Measurements from ENCODE around the gene MUTYH. TPM values are rescaled to one million over a fixed set of nuclear protein-coding genes. Genes with fewer than 3 reads are reported as not detected.
A peak's percentile ranks its signal among the peaks of the same experiment; 100 is the strongest.

MUTYH gene
- total and polyA plus RNA-seq, 7 donors = 15.7 to 24.6 (median 22.4) TPM

GRCh38 chr1:45327644-45328515 is 12.4 kb downstream of the MUTYH start:
- H3K9me3 ChIP-seq = no peaks in the 10 kb centered on the region
- WGBS, 2 donors = 42 to 56% methylated on average over 19 of the region's 19 CpGs
- intact Hi-C loops (cut with DNase I) = no loop called here
- peaks cover 0 to 7% (median 0%) of the 10 kb centered on the region in 3 donors for H3K27me3 ChIP-seq
- no peak for DNase-seq
- TF ChIP-seq POLR2A (IDR thresholded peaks at IDR 0.05) (no peak), POLR2AphosphoS5 (IDR thresholded peaks at IDR 0.05) (no peak), EP300 (IDR thresholded peaks at IDR 0.05) (no peak)
- H3K4me1 ChIP-seq = peaks cover 0 to 17% (median 15%) of the 10 kb centered on the region in 4 donors
- peak overlapping the region in 3 of 4 donors; percentile 49 to 57 (median 56) for H3K4me3 ChIP-seq
- peaks cover 1 to 41% (median 19%) of the 10 kb centered on the region in 4 donors for H3K36me3 ChIP-seq
- H3K27ac ChIP-seq = no peak overlapping the region

DNA sequence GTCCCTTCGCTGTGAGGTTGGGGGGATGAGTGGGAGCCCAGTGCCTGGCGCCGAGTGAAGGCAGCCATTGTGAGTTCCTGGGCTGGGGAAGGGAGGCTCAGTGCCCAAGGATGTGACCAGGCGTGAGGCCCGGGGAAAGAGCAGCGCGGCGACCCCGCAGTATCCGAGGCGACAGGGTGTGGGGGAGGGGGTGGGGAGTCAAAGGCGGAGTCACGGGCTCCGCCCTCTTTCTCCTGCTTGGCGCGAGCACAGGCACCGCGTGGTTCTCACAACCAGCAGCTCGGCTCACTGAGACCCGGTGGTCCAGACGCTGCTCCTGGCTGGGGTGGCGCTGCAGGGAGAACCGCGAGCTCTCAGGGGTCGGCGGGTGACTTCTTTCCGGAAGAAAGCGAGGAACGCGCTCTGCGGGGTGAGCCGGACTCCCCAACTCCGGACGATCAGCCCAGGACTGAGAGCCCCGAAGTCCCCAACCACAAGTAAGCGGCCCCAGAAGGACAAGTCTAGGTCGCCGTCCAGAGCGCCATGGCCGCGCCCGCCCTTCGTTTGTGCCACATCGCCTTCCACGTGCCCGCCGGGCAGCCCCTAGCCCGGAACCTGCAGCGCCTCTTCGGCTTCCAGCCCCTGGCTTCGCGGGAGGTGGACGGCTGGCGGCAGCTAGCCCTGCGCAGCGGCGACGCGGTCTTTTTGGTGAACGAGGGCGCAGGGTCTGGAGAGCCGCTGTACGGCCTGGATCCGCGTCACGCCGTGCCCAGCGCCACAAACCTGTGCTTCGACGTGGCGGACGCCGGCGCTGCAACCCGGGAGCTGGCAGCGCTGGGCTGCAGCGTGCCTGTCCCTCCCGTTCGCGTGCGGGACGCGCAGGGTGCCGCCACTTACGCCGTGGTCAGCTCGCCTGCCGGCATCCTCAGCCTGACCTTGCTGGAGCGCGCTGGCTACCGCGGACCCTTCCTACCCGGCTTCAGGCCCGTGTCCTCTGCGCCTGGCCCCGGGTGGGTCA is 13.3 kb downstream of the MUTYH start, which contains the start of gene HPDL:
Gene HPDL (plus strand): TSS at position 269 of the 997 bp plus-strand sequence. CDS start 254 bp downstream, at position 523.
- intact Hi-C loops (cut with DNase I) = no loop called here

DNA sequence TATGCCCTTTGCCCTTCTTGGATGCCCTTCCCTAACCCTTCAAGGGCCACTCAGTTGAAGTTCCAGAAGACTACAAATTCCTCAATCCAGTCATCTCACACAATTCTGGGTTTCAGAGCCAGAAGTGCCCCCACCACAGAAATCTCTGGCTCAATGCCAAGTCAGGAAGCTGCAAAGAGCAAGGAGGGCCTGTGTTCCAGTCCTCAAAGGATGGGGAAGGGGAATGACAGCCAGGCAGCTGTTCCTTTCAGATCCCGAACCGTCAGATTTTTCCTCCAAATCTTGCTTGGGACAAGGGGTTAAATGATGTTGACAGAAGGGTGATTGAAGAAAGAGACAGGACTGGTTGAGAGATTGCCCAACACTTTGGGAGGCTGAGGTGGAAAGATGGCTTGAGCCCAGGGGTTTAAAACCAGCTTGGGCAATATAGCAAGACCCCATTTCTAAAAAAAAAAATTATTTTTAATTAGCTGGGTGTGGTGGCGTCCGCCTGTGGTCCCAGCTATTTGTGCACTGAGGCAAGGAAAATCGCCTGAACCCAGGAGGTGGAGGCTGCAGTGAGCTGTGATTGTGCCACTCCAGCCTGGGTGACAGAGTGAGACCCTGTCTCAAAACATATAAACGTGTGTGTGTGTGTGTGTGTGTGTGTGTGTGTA is 14.3 kb downstream of the MUTYH start:
- H3K4me3 ChIP-seq = peak overlapping the region; percentile 38 to 57 (median 52)
- no peak for DNase-seq
- no peak for TF ChIP-seq POLR2A (IDR thresholded peaks at IDR 0.05)
- peaks cover 0 to 7% (median 0%) of the 10 kb centered on the region in 3 donors for H3K27me3 ChIP-seq
- no peaks in the 10 kb centered on the region for H3K9me3 ChIP-seq
- 54 to 65% methylated on average over 6 of the region's 6 CpGs for WGBS, 2 donors
- peaks cover 0 to 17% (median 15%) of the 10 kb centered on the region in 4 donors for H3K4me1 ChIP-seq
- peaks cover 0 to 22% (median 2%) of the 10 kb centered on the region in 4 donors for H3K36me3 ChIP-seq
- peak overlapping the region in 1 of 4 donors; percentile 44 for H3K27ac ChIP-seq
- intact Hi-C loops (cut with DNase I) = no loop called here

More for the DNA sequence above, 13.3 kb downstream of the MUTYH start, which contains the start of gene HPDL:
- Histone ChIP-seq H3K27ac (peak within 1 kb of the TSS in 2 of 4 donors; percentile 9 to 44), H3K4me3 (peak within 1 kb of the TSS; percentile 38 to 57 (median 52)), H3K9me3 (no peaks in the 10 kb centered on the region), H3K4me1 (peaks cover 0 to 17% (median 15%) of the 10 kb centered on the region in 4 donors), H3K27me3 (peaks cover 0 to 7% (median 0%) of the 10 kb centered on the region in 3 donors), H3K36me3 (peaks cover 0 to 32% (median 12%) of the 10 kb centered on the region in 4 donors)
- 7 to 8% methylated on average over 96 of the region's 96 CpGs for WGBS, 2 donors
- DNase-seq = peak; percentile 84
- TF ChIP-seq POLR2A (IDR thresholded peaks at IDR 0.05) (no peak), POLR2AphosphoS5 (IDR thresholded peaks at IDR 0.05) (peak in 1 of 4 donors; percentile 5), EP300 (IDR thresholded peaks at IDR 0.05) (no peak)
- TF ChIP-seq, protein P1, sequence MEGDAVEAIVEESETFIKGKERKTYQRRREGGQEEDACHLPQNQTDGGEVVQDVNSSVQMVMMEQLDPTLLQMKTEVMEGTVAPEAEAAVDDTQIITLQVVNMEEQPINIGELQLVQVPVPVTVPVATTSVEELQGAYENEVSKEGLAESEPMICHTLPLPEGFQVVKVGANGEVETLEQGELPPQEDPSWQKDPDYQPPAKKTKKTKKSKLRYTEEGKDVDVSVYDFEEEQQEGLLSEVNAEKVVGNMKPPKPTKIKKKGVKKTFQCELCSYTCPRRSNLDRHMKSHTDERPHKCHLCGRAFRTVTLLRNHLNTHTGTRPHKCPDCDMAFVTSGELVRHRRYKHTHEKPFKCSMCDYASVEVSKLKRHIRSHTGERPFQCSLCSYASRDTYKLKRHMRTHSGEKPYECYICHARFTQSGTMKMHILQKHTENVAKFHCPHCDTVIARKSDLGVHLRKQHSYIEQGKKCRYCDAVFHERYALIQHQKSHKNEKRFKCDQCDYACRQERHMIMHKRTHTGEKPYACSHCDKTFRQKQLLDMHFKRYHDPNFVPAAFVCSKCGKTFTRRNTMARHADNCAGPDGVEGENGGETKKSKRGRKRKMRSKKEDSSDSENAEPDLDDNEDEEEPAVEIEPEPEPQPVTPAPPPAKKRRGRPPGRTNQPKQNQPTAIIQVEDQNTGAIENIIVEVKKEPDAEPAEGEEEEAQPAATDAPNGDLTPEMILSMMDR (IDR thresholded peaks at IDR 0.05) = no peak

DNA sequence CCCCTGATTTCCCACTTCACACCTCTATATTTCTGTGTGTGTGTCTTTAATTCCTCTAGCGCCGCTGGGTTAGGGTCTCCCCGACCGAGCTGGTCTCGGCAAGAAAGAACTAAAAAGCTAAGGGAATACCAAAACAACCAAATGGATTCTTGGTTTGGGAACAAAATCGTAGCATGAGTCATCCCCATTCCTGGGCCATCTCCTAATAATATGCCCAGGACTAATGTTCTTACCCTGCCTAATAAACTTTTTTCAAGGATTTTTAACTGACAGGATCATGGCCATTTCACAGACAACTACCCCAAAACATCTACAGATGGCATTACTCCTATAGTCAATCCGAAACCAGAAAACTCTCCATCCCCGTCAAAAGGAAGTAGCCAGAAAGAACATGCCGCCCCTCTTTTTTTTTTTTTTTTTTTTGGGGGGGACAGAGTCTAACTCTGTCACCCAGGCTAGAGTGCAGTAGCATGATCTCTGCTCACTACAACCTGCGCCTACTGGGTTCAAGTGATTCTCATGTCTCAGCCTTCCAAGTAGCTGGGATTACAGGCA is 17.7 kb downstream of the MUTYH start:
- intact Hi-C loops (cut with DNase I) = no loop called here
- Histone ChIP-seq H3K27me3 (peaks cover 0 to 6% (median 0%) of the 10 kb centered on the region in 3 donors), H3K4me1 (peaks cover 0 to 16% (median 14%) of the 10 kb centered on the region in 4 donors), H3K36me3 (no peaks in the 10 kb centered on the region), H3K4me3 (no peak overlapping the region), H3K27ac (no peak overlapping the region), H3K9me3 (no peaks in the 10 kb centered on the region)
- no peak for TF ChIP-seq POLR2AphosphoS5 (IDR thresholded peaks at IDR 0.05)
- TF ChIP-seq EP300 (IDR thresholded peaks at IDR 0.05) = no peak
- no peak for TF ChIP-seq POLR2A (IDR thresholded peaks at IDR 0.05)
- TF ChIP-seq, protein P1 (IDR thresholded peaks at IDR 0.05) = no peak
- DNase-seq = no peak
- WGBS, 2 donors = 91 to 94% methylated on average over 10 of the region's 10 CpGs

- Histone ChIP-seq H3K27ac (no peak overlapping the region), H3K9me3 (no peaks in the 10 kb centered on the region), H3K36me3 (no peaks in the 10 kb centered on the region), H3K27me3 (no peaks in the 10 kb centered on the region), H3K4me1 (peaks cover 0 to 5% (median 3%) of the 10 kb centered on the region in 4 donors), H3K4me3 (no peak overlapping the region)
- no peak for DNase-seq
- WGBS, 2 donors = 43 to 73% methylated on average over 5 of the region's 5 CpGs
- TF ChIP-seq POLR2A (IDR thresholded peaks at IDR 0.05) (no peak), EP300 (IDR thresholded peaks at IDR 0.05) (no peak)
- TF ChIP-seq, protein P1 (IDR thresholded peaks at IDR 0.05) = no peak
- intact Hi-C loops (cut with DNase I) = no loop called here
Measured at GRCh38 chr1:45321444-45321843, 18.8 kb downstream of the MUTYH start.
